GM12875 (cell line): Measurements from ENCODE around the gene ANKRD24.

ENCODE experiments used
- H3K4me3 ChIP-seq: one replicate; pipeline ENCODE4 v1.5.1; 2011; ENCODE audit warnings: low read depth, low read length, control low read depth
- CTCF ChIP-seq: IDR thresholded peaks from 2 replicates; pipeline ENCODE4 v1.5.1; 2011; ENCODE audit warnings: low read depth, mild to moderate bottlenecking, control low read depth, inconsistent platforms, low read length, moderate library complexity, borderline replicate concordance; ENCODE audit not compliant: insufficient read depth

Gene ANKRD24

GRCh38 chr19:4161415-4162077 lies 20.9 kb upstream of the ANKRD24 start:
- no peak for TF ChIP-seq CTCF
- no peak overlapping the region for H3K4me3 ChIP-seq

GRCh38 chr19:4164262-4164661 lies 18.2 kb upstream of the ANKRD24 start:
- no peak overlapping the region for H3K4me3 ChIP-seq
- no peak for TF ChIP-seq CTCF

DNA sequence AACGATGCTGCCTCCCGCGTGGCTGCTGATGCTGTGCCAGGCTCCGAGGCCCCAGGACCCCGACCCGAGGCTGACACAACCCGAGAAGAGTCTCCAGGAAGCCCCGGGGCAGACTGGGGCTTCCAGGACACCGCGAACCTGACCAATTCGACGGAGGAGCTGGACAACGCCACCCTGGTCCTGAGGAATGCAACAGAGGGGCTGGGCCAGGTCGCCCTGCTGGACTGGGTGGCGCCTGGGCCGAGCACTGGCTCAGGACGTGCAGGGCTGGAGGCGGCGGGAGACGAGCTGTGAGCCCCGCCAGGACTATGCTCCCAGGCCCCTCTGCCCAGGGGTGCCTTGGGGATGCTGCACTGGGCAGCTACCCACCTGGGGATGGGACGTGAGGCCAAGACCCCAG lies 10.8 kb upstream of the ANKRD24 start:
- H3K4me3 ChIP-seq = no peak overlapping the region
- TF ChIP-seq CTCF = no peak

DNA sequence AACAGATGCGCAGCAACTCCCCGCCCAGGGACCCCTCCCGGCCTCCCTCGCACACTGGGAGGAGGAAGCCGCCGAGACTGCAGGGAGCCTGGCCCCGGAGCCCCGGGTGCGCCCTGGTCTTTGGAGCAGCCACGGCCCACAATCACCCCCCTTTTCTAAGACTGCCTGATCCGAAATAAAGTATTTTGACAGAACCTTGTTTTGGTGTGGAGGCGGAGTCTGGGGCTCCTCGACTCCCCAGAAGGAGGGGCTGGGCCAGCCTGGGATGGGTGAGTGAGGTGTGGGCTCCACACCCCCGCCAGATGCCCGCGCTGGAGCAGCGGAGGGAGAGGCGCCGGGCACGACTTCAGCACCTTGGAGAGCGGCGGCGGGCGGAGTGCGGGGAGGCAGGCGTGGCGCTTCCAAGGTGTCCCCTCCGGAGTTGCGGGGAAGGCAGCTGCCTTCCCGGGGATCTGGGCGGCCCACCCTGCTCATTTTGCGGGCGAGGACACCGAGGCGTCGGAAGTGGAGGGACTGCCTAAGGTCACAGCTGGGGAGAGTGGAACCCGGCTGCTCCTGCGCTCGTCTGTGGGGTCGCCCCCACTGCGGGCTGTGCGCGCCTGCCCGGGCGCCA lies 9.5 kb upstream of the ANKRD24 start:
- H3K4me3 ChIP-seq = no peak overlapping the region
- no peak for TF ChIP-seq CTCF

DNA sequence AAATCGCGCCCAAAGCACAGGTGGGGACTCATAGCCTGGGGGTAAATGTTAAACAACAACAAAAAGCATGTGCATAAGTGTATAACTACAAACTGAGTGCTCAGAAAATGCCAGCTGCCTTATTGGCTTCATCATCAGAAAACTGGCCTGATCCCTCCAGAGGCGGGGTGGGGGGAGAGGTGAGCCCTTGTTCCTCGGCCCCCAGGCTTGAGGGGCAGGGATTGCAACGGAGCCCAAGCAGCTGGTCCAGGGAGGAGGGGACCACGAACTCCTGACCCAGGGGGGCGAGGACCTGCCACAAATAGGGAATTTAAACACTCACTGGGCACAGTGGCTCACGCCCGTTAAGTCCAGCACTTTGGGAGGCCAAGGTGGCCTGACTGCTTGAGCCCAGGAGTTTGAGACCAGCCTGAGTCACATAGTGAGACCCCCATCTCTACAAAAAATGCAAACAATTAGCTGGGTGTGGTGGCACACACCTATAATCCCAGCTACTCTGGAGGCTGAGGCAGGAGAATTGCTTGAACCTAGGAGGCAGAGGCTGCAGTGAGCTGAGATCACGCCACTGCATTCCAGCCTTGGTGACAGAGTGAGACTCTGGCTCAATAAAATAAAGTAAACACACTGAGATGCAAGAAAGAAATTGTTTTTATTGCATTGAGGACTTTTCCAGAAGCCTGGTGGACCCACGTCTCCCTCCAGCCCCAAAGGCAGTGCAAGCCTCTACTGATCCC lies 8.8 kb upstream of the ANKRD24 start:
- TF ChIP-seq CTCF = no peak
- no peak overlapping the region for H3K4me3 ChIP-seq

GRCh38 chr19:4174213-4174894 lies 8.1 kb upstream of the ANKRD24 start:
- no peak overlapping the region for H3K4me3 ChIP-seq
- no peak for TF ChIP-seq CTCF
